HepG2 (cell line): Measurements from ENCODE around the gene CPEB4. TPM values are rescaled to one million over a fixed set of nuclear protein-coding genes. Genes with fewer than 3 reads are reported as not detected.

Experiments used
- ARID4A ChIP-seq: sonication (generic); formaldehyde crosslinking; IDR thresholded peaks from 2 replicates; pipeline ENCODE4 v1.5.0; 2020; ENCODE audit warnings: mild to moderate bottlenecking, missing genetic modification reagents, borderline replicate concordance
- CERS6 ChIP-seq: sonication (generic); formaldehyde crosslinking; IDR thresholded peaks from 2 replicates; pipeline ENCODE4 v1.5.0; 2020; ENCODE audit warnings: missing genetic modification reagents
- DRAP1 ChIP-seq: IDR thresholded peaks from 2 replicates; pipeline ENCODE4 v1.6.1; 2016; ENCODE audit warnings: missing genetic modification reagents, missing compliant biosample characterization
- GRHL1 ChIP-seq: sonication (generic); formaldehyde crosslinking; conservative IDR thresholded peaks from 2 replicates; pipeline ENCODE4 v1.8.0; 2022; ENCODE audit warnings: missing genetic modification reagents
- HMGA1 ChIP-seq: sonication (generic); formaldehyde crosslinking; conservative IDR thresholded peaks from 2 replicates; pipeline ENCODE4 v1.4.0; 2020; ENCODE audit warnings: missing genetic modification reagents
- JUNB ChIP-seq: sonication (generic); formaldehyde crosslinking; IDR thresholded peaks from 2 replicates; pipeline ENCODE4 v1.8.0; 2022; ENCODE audit warnings: missing genetic modification reagents, mild to moderate bottlenecking, borderline replicate concordance
- MZF1 ChIP-seq: sonication (generic); formaldehyde crosslinking; IDR thresholded peaks from 2 replicates; pipeline ENCODE4 v1.8.1; 2023; ENCODE audit warnings: mild to moderate bottlenecking, missing genetic modification reagents, borderline replicate concordance
- NFAT5 ChIP-seq: sonication (generic); formaldehyde crosslinking; IDR thresholded peaks from 2 replicates; pipeline ENCODE4 v1.4.0; 2020; ENCODE audit warnings: missing genetic modification reagents
- RBM22 ChIP-seq: fragments of 200-400 bp; formaldehyde crosslinking; optimal IDR thresholded peaks from 2 replicates; pipeline ENCODE3; 2017; ENCODE audit warnings: mild to moderate bottlenecking, low read length, moderate library complexity
- SAP130 ChIP-seq: IDR thresholded peaks from 2 replicates; pipeline ENCODE4 v1.6.1; 2016; ENCODE audit warnings: low read depth
- TEF ChIP-seq: sonication (generic); formaldehyde crosslinking; IDR thresholded peaks from 2 replicates; pipeline ENCODE4 v1.5.0; 2020; ENCODE audit warnings: missing genetic modification reagents
- ZNF235 ChIP-seq: sonication (generic); formaldehyde crosslinking; IDR thresholded peaks from 2 replicates; pipeline ENCODE4 v1.8.1; 2023; ENCODE audit warnings: mild to moderate bottlenecking, missing genetic modification reagents, borderline replicate concordance
- ZNF549 ChIP-seq: sonication (generic); formaldehyde crosslinking; IDR thresholded peaks from 2 replicates; pipeline ENCODE4 v1.5.0; 2020; ENCODE audit warnings: missing genetic modification reagents
- ZNF841 ChIP-seq: sonication (generic); formaldehyde crosslinking; IDR thresholded peaks from 2 replicates; pipeline ENCODE4 v1.8.1; 2023; ENCODE audit warnings: missing genetic modification reagents, borderline replicate concordance
- polyA plus RNA-seq, 8 experiments: library from polyadenylated mRNA; depleted of rRNA in 3 of 8; stranded (reverse) in 7 of 8; unstranded in 1 of 8; fragments of >200 nt; fragmentation: Illumina TruSeq in 4 of 8; extraction: Trizol in 4 of 8; gene quantifications; 2 replicates each; pipeline versions ENCODE4 v1.2.1 to v1.2.3, GENCODE V29; 2011 to 2016; ENCODE audit warnings: low read depth in 4 of 8, missing spikeins in 1 of 8, mixed read lengths in 1 of 8; ENCODE audit not compliant: insufficient read depth in 1 of 8
- total RNA-seq, 5 experiments: library from RNA; depleted of rRNA; stranded (reverse); fragments of >200 nt; fragmentation: Illumina TruSeq; extraction: Trizol; gene quantifications; 2 replicates each; pipeline ENCODE4 v1.2.3, GENCODE V29; 2016; ENCODE audit warnings: low read depth in 1 of 5

Gene CPEB4
- total and polyA plus RNA-seq, 2 of the 13 experiments (the other 11 are each of a cell fraction or from before 2014, with no cell fraction given), result 7.7 to 26.7 TPM

- no peak for TF ChIP-seq NFAT5 (CRISPR knock-in tag)
- peak; percentile 100 for TF ChIP-seq SAP130 (CRISPR knock-in tag)
- TF ChIP-seq TEF (CRISPR knock-in tag), result no peak
- TF ChIP-seq ZNF549, result no peak
- no peak for TF ChIP-seq CERS6 (CRISPR knock-in tag)
- TF ChIP-seq JUNB, result no peak
- no peak for TF ChIP-seq ZNF841 (CRISPR knock-in tag)
- peak; percentile 100 for TF ChIP-seq ARID4A (CRISPR knock-in tag)
- TF ChIP-seq DRAP1, result peak; percentile 75
- no peak for TF ChIP-seq MZF1
- TF ChIP-seq RBM22, result no peak
- TF ChIP-seq ZNF235 (CRISPR knock-in tag), result no peak
- no peak for TF ChIP-seq GRHL1 (CRISPR knock-in tag)
- no peak for TF ChIP-seq HMGA1 (CRISPR knock-in tag)
Observed at GRCh38 chr5:173887610-173888472, at the start of gene CPEB4 (continued).
